ENCODE data around the gene ANKS6.

GRCh38 chr9:98772364-98773155 is 23.8 kb downstream of the ANKS6 start:
- no peak for TF ChIP-seq CTCF (IDR thresholded peaks at IDR 0.05; ENCODE audit: borderline replicate concordance, extremely low read depth, low read length, poor library complexity, severe bottlenecking)
- no peak for TF ChIP-seq EZH2 (IDR thresholded peaks at IDR 0.05; ENCODE audit: borderline replicate concordance, low read depth, low read length, severe bottlenecking)

Measured in DND-41 (cell line).